ENCODE data around the gene APRT.

DNA sequence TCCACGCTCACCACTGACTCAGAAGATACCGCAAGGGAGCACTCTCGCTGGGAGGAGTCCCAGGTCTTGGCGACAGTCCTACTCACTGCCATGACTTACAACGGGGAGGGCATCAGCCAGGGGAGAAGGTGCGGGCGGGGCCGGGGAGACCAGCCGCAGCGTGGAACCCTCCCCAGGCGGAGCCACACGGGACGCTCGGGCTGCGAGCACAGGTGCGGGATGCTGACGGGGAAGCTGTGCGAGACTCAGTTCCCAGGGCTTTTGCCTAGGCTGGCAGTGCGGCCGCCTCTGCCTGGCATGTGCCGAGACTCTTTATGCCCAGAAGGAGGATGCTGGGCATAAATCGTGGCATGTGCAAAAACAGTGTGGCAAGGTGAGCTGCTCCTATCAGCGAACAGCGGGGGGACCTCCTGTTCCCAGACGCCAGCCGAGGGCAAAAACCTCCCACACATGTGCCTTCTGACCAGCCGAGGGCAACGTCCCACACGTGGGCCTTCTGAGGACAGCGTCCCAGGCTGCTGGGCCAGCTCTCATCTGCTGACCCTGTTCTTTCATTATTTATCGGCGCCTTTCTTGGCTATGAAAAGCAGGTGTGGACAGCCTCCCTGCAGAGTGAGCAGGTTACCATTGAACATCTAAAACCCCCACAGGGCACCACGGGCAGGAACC, 38.9 kb upstream of the APRT start:
- TF ChIP-seq, protein P1, sequence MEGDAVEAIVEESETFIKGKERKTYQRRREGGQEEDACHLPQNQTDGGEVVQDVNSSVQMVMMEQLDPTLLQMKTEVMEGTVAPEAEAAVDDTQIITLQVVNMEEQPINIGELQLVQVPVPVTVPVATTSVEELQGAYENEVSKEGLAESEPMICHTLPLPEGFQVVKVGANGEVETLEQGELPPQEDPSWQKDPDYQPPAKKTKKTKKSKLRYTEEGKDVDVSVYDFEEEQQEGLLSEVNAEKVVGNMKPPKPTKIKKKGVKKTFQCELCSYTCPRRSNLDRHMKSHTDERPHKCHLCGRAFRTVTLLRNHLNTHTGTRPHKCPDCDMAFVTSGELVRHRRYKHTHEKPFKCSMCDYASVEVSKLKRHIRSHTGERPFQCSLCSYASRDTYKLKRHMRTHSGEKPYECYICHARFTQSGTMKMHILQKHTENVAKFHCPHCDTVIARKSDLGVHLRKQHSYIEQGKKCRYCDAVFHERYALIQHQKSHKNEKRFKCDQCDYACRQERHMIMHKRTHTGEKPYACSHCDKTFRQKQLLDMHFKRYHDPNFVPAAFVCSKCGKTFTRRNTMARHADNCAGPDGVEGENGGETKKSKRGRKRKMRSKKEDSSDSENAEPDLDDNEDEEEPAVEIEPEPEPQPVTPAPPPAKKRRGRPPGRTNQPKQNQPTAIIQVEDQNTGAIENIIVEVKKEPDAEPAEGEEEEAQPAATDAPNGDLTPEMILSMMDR (IDR thresholded peaks at IDR 0.05), result no peak
- no peak for TF ChIP-seq POLR2A (IDR thresholded peaks at IDR 0.05)

All from uterus (tissue), 2 donors.